ENCODE data around the gene TMC1.

The TMC1 gene

GRCh38 chr9:72551306-72551705 is 29.9 kb downstream of the TMC1 start:
- Histone ChIP-seq H3K4me2 (ENCODE audit: low read length) (no peak overlapping the region), H3K4me3 (ENCODE audit: low read length) (no peak overlapping the region), H3K27ac (ENCODE audit: low read depth, low read length) (no peak overlapping the region), H4K20me1 (ENCODE audit: control insufficient read depth, insufficient read depth, low read depth, low read length) (no peaks in the 10 kb centered on the region), H3K9me2 (replicated peaks; ENCODE audit: control insufficient read depth, low read length) (no peaks in the 10 kb centered on the region), H3K36me3 (ENCODE audit: control insufficient read depth, low read length) (no peaks in the 10 kb centered on the region), H3K9me3 (ENCODE audit: control insufficient read depth, insufficient read depth, low read length) (no peaks in the 10 kb centered on the region), H3K4me1 (ENCODE audit: control insufficient read depth, low read length) (no peaks in the 10 kb centered on the region), H3K27me3 (ENCODE audit: control insufficient read depth, low read length) (no peaks in the 10 kb centered on the region), H3F3A (ENCODE audit: control insufficient read depth, insufficient read depth) (no peaks in the 10 kb centered on the region), H3K79me2 (ENCODE audit: control insufficient read depth, low read length) (no peaks in the 10 kb centered on the region)
- TF ChIP-seq CTCF (IDR thresholded peaks at IDR 0.05; ENCODE audit: low read depth, low read length, poor library complexity, severe bottlenecking) (no peak), EZH2phosphoT487 (IDR thresholded peaks at IDR 0.05; ENCODE audit: borderline replicate concordance, low read length) (no peak)

- no peaks in the 10 kb centered on the region for H3K4me1 ChIP-seq (ENCODE audit: control insufficient read depth, low read length)
- H3K36me3 ChIP-seq (ENCODE audit: control insufficient read depth, low read length), result no peaks in the 10 kb centered on the region
- no peaks in the 10 kb centered on the region for H4K20me1 ChIP-seq (ENCODE audit: control insufficient read depth, insufficient read depth, low read depth, low read length)
- no peaks in the 10 kb centered on the region for H3K9me2 ChIP-seq (replicated peaks; ENCODE audit: control insufficient read depth, low read length)
- TF ChIP-seq EZH2phosphoT487 (IDR thresholded peaks at IDR 0.05; ENCODE audit: borderline replicate concordance, low read length), result no peak
- no peak for TF ChIP-seq CTCF (IDR thresholded peaks at IDR 0.05; ENCODE audit: low read depth, low read length, poor library complexity, severe bottlenecking)
- H3K79me2 ChIP-seq (ENCODE audit: control insufficient read depth, low read length), result no peaks in the 10 kb centered on the region
- no peak overlapping the region for H3K27ac ChIP-seq (ENCODE audit: low read depth, low read length)
- no peak overlapping the region for H3K4me3 ChIP-seq (ENCODE audit: low read length)
- H3F3A ChIP-seq (ENCODE audit: control insufficient read depth, insufficient read depth), result no peaks in the 10 kb centered on the region
- H3K9me3 ChIP-seq (ENCODE audit: control insufficient read depth, insufficient read depth, low read length), result no peaks in the 10 kb centered on the region
- no peak overlapping the region for H3K4me2 ChIP-seq (ENCODE audit: low read length)
- H3K27me3 ChIP-seq (ENCODE audit: control insufficient read depth, low read length), result no peaks in the 10 kb centered on the region
These were observed 30.9 kb downstream of the TMC1 start for GRCh38 chr9:72552356-72552755.

GRCh38 chr9:72554221-72554641 is 32.8 kb downstream of the TMC1 start:
- H3K27ac ChIP-seq (ENCODE audit: low read depth, low read length), result no peak overlapping the region
- no peaks in the 10 kb centered on the region for H3F3A ChIP-seq (ENCODE audit: control insufficient read depth, insufficient read depth)
- no peaks in the 10 kb centered on the region for H3K36me3 ChIP-seq (ENCODE audit: control insufficient read depth, low read length)
- TF ChIP-seq EZH2phosphoT487 (IDR thresholded peaks at IDR 0.05; ENCODE audit: borderline replicate concordance, low read length), result no peak
- TF ChIP-seq CTCF (IDR thresholded peaks at IDR 0.05; ENCODE audit: low read depth, low read length, poor library complexity, severe bottlenecking), result no peak
- H3K4me3 ChIP-seq (ENCODE audit: low read length), result no peak overlapping the region
- H3K4me1 ChIP-seq (ENCODE audit: control insufficient read depth, low read length), result no peaks in the 10 kb centered on the region
- H3K4me2 ChIP-seq (ENCODE audit: low read length), result no peak overlapping the region
- H4K20me1 ChIP-seq (ENCODE audit: control insufficient read depth, insufficient read depth, low read depth, low read length), result no peaks in the 10 kb centered on the region
- no peaks in the 10 kb centered on the region for H3K79me2 ChIP-seq (ENCODE audit: control insufficient read depth, low read length)
- H3K9me2 ChIP-seq (replicated peaks; ENCODE audit: control insufficient read depth, low read length), result no peaks in the 10 kb centered on the region
- H3K27me3 ChIP-seq (ENCODE audit: control insufficient read depth, low read length), result no peaks in the 10 kb centered on the region
- no peaks in the 10 kb centered on the region for H3K9me3 ChIP-seq (ENCODE audit: control insufficient read depth, insufficient read depth, low read length)

- no peak overlapping the region for H3K27ac ChIP-seq (ENCODE audit: low read depth, low read length)
- no peaks in the 10 kb centered on the region for H3F3A ChIP-seq (ENCODE audit: control insufficient read depth, insufficient read depth)
- H3K4me1 ChIP-seq (ENCODE audit: control insufficient read depth, low read length), result no peaks in the 10 kb centered on the region
- H3K36me3 ChIP-seq (ENCODE audit: control insufficient read depth, low read length), result no peaks in the 10 kb centered on the region
- no peaks in the 10 kb centered on the region for H3K9me2 ChIP-seq (replicated peaks; ENCODE audit: control insufficient read depth, low read length)
- no peaks in the 10 kb centered on the region for H3K79me2 ChIP-seq (ENCODE audit: control insufficient read depth, low read length)
- H3K9me3 ChIP-seq (ENCODE audit: control insufficient read depth, insufficient read depth, low read length), result no peaks in the 10 kb centered on the region
- H3K4me2 ChIP-seq (ENCODE audit: low read length), result no peak overlapping the region
- TF ChIP-seq EZH2phosphoT487 (IDR thresholded peaks at IDR 0.05; ENCODE audit: borderline replicate concordance, low read length), result no peak
- no peak for TF ChIP-seq CTCF (IDR thresholded peaks at IDR 0.05; ENCODE audit: low read depth, low read length, poor library complexity, severe bottlenecking)
- no peak overlapping the region for H3K4me3 ChIP-seq (ENCODE audit: low read length)
- H4K20me1 ChIP-seq (ENCODE audit: control insufficient read depth, insufficient read depth, low read depth, low read length), result no peaks in the 10 kb centered on the region
- H3K27me3 ChIP-seq (ENCODE audit: control insufficient read depth, low read length), result no peaks in the 10 kb centered on the region
These were observed 36.1 kb downstream of the TMC1 start for GRCh38 chr9:72557549-72557948.
